ENCODE data around the gene PTPRA.

PTPRA gene

GRCh38 chr20:2922957-2923356 is 49.7 kb downstream of the PTPRA start:
- no peak for DNase-seq (ENCODE audit: low read depth in 2 of 2)

DNA sequence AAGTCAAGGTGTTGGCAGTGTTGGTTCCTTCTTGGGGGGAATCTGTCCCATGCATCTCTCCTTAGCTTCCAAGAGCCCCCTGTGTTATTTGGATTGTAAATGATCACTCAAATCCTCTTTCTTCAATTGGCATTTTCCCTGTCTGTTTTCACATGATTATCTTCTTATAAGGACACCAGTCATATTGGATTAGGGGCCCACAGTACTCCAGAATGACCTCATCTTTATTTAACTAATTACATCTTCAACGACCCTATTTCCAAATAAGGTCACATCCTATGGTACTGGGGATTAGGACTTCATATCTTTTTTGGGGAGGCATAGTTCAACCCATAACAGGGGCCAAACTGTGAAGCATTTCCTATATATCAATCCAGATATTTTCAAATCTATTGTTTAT is 57.3 kb downstream of the PTPRA start:
- no peak for DNase-seq (ENCODE audit: low read depth in 2 of 2)

- no peak for DNase-seq (ENCODE audit: low read depth in 2 of 2)
Measured at GRCh38 chr20:2932498-2932897, 59.2 kb downstream of the PTPRA start.

- no peak for DNase-seq (ENCODE audit: low read depth in 2 of 2)
Measured at GRCh38 chr20:2937902-2938301, 64.6 kb downstream of the PTPRA start.

DNA sequence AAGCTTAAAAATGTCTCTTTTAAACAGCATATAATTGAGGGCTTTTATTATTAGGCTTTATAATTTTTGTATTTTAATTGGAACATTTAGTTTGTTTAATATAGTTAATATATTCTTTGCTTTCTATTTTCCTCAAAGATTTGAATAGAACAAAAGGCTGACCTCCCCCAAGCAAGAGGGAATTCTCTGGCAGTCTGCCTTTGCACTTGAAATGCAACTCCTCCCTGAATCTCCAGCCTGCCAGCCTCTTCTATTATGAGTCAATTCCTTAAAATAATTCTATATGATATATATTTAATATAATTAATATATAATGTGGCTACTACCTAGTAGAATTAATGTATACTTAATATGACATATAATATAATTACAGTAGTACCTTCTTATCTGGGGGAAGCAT is 69.2 kb downstream of the PTPRA start:
- no peak for DNase-seq (ENCODE audit: low read depth in 2 of 2)

GRCh38 chr20:2946988-2947961 is 74.0 kb downstream of the PTPRA start:
- no peak for DNase-seq (ENCODE audit: low read depth in 2 of 2)

DNA sequence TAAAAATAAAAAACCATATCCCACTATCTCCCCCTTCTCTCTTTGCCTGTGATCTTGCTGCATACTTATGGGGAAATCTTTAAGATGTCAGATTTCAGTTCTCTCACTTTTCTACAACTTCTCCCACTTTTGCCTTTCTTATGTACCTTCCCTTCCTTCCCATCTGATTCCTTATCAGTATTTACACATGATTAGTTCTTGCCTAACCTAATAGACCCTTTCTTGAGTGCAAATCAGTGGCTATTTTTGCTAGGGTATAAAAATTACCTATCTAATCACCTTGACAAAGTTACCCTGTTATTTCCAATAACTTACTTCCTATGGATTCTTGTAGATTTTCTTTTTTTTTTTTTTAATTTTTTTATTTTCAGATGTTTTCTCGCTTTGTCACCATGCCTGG is 75.7 kb downstream of the PTPRA start:
- no peak for DNase-seq (ENCODE audit: low read depth in 2 of 2)

DNA sequence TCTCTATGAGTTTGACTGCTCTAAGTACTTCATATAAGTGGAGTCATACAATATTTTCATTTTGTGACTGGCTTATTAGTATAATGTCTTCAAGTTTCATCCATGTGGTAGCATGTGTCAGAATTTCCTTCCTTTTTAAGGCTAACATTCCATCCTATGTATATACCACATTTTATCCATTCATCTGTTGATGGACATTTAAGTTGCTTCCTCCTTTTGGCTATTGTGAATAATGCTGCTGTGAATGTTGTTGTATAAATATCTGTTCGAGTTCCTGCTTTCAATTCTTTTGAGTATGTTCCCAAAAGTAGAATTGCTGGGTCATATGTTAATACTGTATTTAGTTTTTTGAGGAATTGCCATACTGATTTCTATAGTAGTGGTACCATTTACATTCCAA is 79.5 kb downstream of the PTPRA start:
- DNase-seq (ENCODE audit: low read depth in 2 of 2): no peak

GRCh38 chr20:2955257-2955970 is 82.1 kb downstream of the PTPRA start:
- no peak for DNase-seq (ENCODE audit: low read depth in 2 of 2)

- no peak for DNase-seq (ENCODE audit: low read depth in 2 of 2)
Measured at GRCh38 chr20:2956480-2956879, 83.2 kb downstream of the PTPRA start.

GRCh38 chr20:2967841-2968240 is 94.6 kb downstream of the PTPRA start:
- DNase-seq (ENCODE audit: low read depth in 2 of 2): no peak

DNA sequence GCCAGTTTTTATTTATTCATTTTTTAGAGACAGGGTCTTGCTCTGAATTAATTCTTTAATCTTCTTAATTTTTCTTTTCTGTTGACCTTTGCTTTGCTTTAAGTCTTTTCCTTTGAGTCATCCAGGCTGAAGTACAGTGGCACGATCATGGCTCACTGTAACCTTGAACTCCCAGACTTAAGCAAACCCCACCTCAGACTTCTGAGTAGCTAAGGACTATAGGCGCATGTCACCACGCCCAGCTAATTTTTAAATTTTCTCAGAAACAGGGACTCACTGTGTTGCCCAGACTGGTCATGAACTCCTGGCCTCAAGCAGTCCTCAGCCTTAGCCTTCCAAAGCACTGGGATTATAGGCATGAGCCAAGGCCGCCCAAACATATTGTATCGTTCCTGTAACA is 98.8 kb downstream of the PTPRA start:
- no peak for DNase-seq (ENCODE audit: low read depth in 2 of 2)

DNA sequence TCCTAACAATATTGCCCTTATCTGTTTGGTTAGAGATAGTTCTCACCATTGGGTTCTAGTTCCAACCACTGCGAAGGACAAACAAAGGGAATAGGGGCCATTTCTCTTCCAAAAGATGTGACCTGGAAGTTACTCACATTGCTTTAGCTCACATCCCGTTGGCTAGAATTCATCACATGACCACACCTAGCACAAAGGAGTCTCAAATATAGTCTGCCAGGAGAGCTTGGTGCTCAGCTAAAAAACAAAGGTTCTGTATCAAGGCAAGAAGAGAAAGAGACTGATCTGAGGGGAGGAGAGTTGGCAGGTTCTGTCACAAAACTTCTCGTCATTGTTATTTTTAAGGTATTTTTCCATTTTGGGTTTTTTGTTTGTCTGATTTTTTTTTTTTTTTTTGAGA is 100.3 kb downstream of the PTPRA start:
- DNase-seq (ENCODE audit: low read depth in 2 of 2): no peak

DNA sequence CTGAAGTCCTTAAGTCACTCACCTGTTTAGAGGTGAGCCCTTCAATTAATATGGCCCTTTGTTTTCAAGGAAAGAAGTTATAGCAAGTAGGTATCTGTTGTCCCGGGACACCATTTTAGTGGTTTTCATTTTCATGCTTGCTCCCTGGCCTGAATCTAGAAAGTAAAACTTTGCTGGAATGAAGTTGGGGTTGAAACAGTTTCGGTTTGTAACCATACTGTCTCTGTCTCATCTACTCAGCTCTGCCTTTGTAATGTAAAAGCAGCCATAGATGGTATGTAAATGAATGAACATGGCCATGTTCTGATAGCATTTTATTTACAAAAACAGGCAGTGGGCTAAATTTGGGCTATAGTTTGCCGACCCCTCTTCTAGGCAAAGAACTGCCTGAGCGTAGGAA is 105.2 kb downstream of the PTPRA start:
- DNase-seq (ENCODE audit: low read depth in 2 of 2): no peak

DNA sequence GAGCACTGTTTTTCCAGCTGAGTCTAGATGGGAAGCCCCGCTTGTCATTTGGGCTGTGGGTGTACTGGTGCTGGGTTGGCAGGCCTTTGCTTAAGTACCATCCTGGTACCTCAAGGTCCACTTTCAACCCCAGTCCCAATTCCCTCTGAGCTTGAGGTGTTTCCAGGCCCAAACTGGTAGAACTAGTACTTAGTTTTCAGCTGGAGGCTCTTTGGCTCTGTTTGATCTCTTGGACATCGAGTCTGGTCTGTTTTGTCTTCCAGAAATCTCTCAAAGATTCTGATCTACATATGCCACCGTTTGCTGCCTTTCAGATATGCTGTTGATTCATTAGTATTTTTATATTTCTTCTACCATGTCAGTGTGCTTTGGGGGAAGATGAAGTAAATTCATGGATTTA is 108.4 kb downstream of the PTPRA start:
- no peak for DNase-seq (ENCODE audit: low read depth in 2 of 2)

DNA sequence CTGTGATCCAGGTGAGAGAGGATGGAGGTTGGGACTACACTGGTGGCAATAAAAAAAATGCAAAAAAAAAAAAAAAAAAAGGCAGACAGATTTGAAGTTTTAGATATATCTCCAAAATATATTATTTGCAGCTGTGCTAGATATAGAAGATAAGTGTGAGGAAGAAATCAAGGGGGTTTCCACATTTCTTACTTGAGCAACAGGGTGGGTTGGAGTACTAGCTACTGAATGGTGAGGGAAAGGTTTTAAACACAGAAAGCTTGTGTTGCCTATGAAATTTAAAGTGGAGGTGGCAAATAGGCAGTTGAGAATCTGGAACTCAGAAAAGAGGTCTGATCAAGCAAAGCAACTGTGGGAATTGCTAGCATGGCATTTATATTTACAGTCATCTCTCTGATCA is 110.2 kb downstream of the PTPRA start:
- DNase-seq (ENCODE audit: low read depth in 2 of 2): no peak

- no peak for DNase-seq (ENCODE audit: low read depth in 2 of 2)
Measured at GRCh38 chr20:2984028-2984501, 110.8 kb downstream of the PTPRA start.

- DNase-seq (ENCODE audit: low read depth in 2 of 2): no peak
Measured at GRCh38 chr20:2984956-2985661, 111.8 kb downstream of the PTPRA start.

GRCh38 chr20:2986466-2986865 is 113.2 kb downstream of the PTPRA start:
- no peak for DNase-seq (ENCODE audit: low read depth in 2 of 2)

DNA sequence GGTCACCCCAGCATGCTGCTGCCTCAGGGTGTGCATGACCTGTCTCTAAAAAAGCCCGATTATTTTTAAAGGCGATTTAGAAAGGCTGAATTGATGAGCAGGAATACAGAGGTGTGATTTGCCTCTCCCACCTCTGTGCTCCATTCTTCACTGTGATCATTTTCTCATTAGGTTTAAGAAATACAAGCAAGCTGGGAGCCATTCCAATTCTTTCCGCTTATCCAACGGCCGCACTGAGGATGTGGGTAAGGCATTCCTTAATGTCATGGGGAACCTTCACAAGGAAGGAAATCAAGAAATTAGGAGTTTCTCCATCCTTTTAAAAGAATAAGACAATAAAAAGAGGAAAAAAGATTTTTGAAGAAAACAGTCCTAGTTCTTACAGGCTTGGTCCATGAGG is 114.6 kb downstream of the PTPRA start:
- no peak for DNase-seq (ENCODE audit: low read depth in 2 of 2)

GRCh38 chr20:2991532-2991931 is 118.3 kb downstream of the PTPRA start:
- no peak for DNase-seq (ENCODE audit: low read depth in 2 of 2)

GRCh38 chr20:2993250-2993649 is 120.0 kb downstream of the PTPRA start:
- no peak for DNase-seq (ENCODE audit: low read depth in 2 of 2)
